HepG2 (cell line): ENCODE data around the gene USB1. TPM values are rescaled to one million over a fixed set of nuclear protein-coding genes. Genes with fewer than 3 reads are reported as not detected.

Experiments
- CC2D1A ChIP-seq: sonication (generic); formaldehyde crosslinking; IDR thresholded peaks from 2 replicates; pipeline ENCODE4 v1.8.1; 2023; ENCODE audit warnings: mild to moderate bottlenecking, missing genetic modification reagents
- GMEB2 ChIP-seq: IDR thresholded peaks from 2 replicates; pipeline ENCODE4 v1.6.1; 2016; ENCODE audit warnings: missing biosample characterization, missing genetic modification reagents, low read depth
- HDAC1 ChIP-seq: sonication (generic); formaldehyde crosslinking; IDR thresholded peaks from 2 replicates; pipeline ENCODE4 v1.5.1; 2020; ENCODE audit warnings: mild to moderate bottlenecking, missing genetic modification reagents
- IKZF1 ChIP-seq: fragments of 450-650 bp; IDR thresholded peaks from 2 replicates; pipeline ENCODE4 v1.7.1; 2016
- KLF12 ChIP-seq: sonication (generic); formaldehyde crosslinking; IDR thresholded peaks from 2 replicates; pipeline ENCODE4 v1.4.0; 2020; ENCODE audit warnings: missing genetic modification reagents, borderline replicate concordance
- MED8 ChIP-seq: sonication (generic); formaldehyde crosslinking; IDR thresholded peaks from 2 replicates; pipeline ENCODE4 v1.8.1; 2023; ENCODE audit warnings: mild to moderate bottlenecking, missing genetic modification reagents; ENCODE audit not compliant: insufficient replicate concordance
- MTA3 ChIP-seq: sonication (generic); formaldehyde crosslinking; IDR thresholded peaks from 2 replicates; pipeline ENCODE4 v1.4.0; 2020; ENCODE audit warnings: missing genetic modification reagents
- NAIF1 ChIP-seq: sonication (generic); formaldehyde crosslinking; IDR thresholded peaks from 2 replicates; pipeline ENCODE4 v1.5.0; 2020; ENCODE audit warnings: mild to moderate bottlenecking, missing genetic modification reagents, borderline replicate concordance
- RFX5 ChIP-seq: IDR thresholded peaks from 2 replicates; pipeline ENCODE4 v1.6.1; 2011; ENCODE audit warnings: low read depth, low read length, improper control_type of control experiment
- SP5 ChIP-seq: IDR thresholded peaks from 2 replicates; pipeline ENCODE4 v1.6.1; 2016; ENCODE audit warnings: low read depth, borderline replicate concordance
- ZBTB21 ChIP-seq: sonication (generic); formaldehyde crosslinking; IDR thresholded peaks from 2 replicates; pipeline ENCODE4 v1.4.0; 2020; ENCODE audit warnings: missing genetic modification reagents
- ZMYM4 ChIP-seq: sonication (generic); formaldehyde crosslinking; IDR thresholded peaks from 2 replicates; pipeline ENCODE4 v1.8.1; 2023; ENCODE audit warnings: mild to moderate bottlenecking, missing genetic modification reagents
- ZNF136 ChIP-seq: sonication (generic); formaldehyde crosslinking; IDR thresholded peaks from 2 replicates; pipeline ENCODE4 v1.8.1; 2022; ENCODE audit warnings: low read depth, mild to moderate bottlenecking, moderate library complexity, missing genetic modification reagents
- ZNF263 ChIP-seq: sonication (generic); formaldehyde crosslinking; IDR thresholded peaks from 2 replicates; pipeline ENCODE4 v1.4.0; 2020; ENCODE audit warnings: missing genetic modification reagents
- ZNF280B ChIP-seq: sonication (generic); formaldehyde crosslinking; IDR thresholded peaks from 2 replicates; pipeline ENCODE4 v1.5.0; 2020; ENCODE audit warnings: missing genetic modification reagents, mild to moderate bottlenecking, borderline replicate concordance
- ZNF414 ChIP-seq: sonication (generic); formaldehyde crosslinking; IDR thresholded peaks from 2 replicates; pipeline ENCODE4 v1.5.0; 2020; ENCODE audit warnings: missing genetic modification reagents
- ZNF576 ChIP-seq: sonication (generic); formaldehyde crosslinking; IDR thresholded peaks from 2 replicates; pipeline ENCODE4 v1.4.0; 2020; ENCODE audit warnings: mild to moderate bottlenecking, missing genetic modification reagents
- ZNF609 ChIP-seq: sonication (generic); formaldehyde crosslinking; IDR thresholded peaks from 2 replicates; pipeline ENCODE4 v1.4.0; 2020; ENCODE audit warnings: mild to moderate bottlenecking, missing genetic modification reagents, borderline replicate concordance
- ZNF615 ChIP-seq: sonication (generic); formaldehyde crosslinking; IDR thresholded peaks from 2 replicates; pipeline ENCODE4 v1.5.0; 2020; ENCODE audit warnings: mild to moderate bottlenecking, missing genetic modification reagents, borderline replicate concordance
- ZNF720 ChIP-seq: sonication (generic); formaldehyde crosslinking; IDR thresholded peaks from 2 replicates; pipeline ENCODE4 v1.4.0; 2020; ENCODE audit warnings: missing genetic modification reagents
- ZNF761 ChIP-seq: sonication (generic); formaldehyde crosslinking; conservative IDR thresholded peaks from 2 replicates; pipeline ENCODE4 v1.4.0; 2020; ENCODE audit warnings: mild to moderate bottlenecking, missing genetic modification reagents
- ZNF780A ChIP-seq: sonication (generic); formaldehyde crosslinking; IDR thresholded peaks from 2 replicates; pipeline ENCODE4 v1.8.0; 2022; ENCODE audit warnings: mild to moderate bottlenecking, missing genetic modification reagents, moderate library complexity
- ZNF839 ChIP-seq: sonication (generic); formaldehyde crosslinking; IDR thresholded peaks from 2 replicates; pipeline ENCODE4 v1.4.0; 2020; ENCODE audit warnings: missing genetic modification reagents, mild to moderate bottlenecking, borderline replicate concordance
- polyA plus RNA-seq, 8 experiments: library from polyadenylated mRNA; depleted of rRNA in 3 of 8; stranded (reverse) in 7 of 8; unstranded in 1 of 8; fragments of >200 nt; fragmentation: Illumina TruSeq in 4 of 8; extraction: Trizol in 4 of 8; gene quantifications; 2 replicates each; pipeline versions ENCODE4 v1.2.1 to v1.2.3, GENCODE V29; 2011 to 2016; ENCODE audit warnings: low read depth in 4 of 8, missing spikeins in 1 of 8, mixed read lengths in 1 of 8; ENCODE audit not compliant: insufficient read depth in 1 of 8
- total RNA-seq, 5 experiments: library from RNA; depleted of rRNA; stranded (reverse); fragments of >200 nt; fragmentation: Illumina TruSeq; extraction: Trizol; gene quantifications; 2 replicates each; pipeline ENCODE4 v1.2.3, GENCODE V29; 2016; ENCODE audit warnings: low read depth in 1 of 5

USB1 gene
- total and polyA plus RNA-seq, 2 of the 13 experiments (the other 11 are each of a cell fraction or from before 2014, with no cell fraction given) = 16.7 to 65.4 TPM

- TF ChIP-seq ZNF615 = no peak
- TF ChIP-seq MTA3 (CRISPR knock-in tag) = no peak
- no peak for TF ChIP-seq ZNF720 (CRISPR knock-in tag)
- TF ChIP-seq ZNF263 (CRISPR knock-in tag) = no peak
- TF ChIP-seq ZNF609 (CRISPR knock-in tag) = peak; percentile 22; the same call in 1 of the 2 replicates
- no peak for TF ChIP-seq RFX5
- TF ChIP-seq IKZF1 = no peak
- TF ChIP-seq HDAC1 (CRISPR knock-in tag) = no peak; the same call in 1 of the 2 replicates
- no peak for TF ChIP-seq NAIF1
- TF ChIP-seq ZNF839 (CRISPR knock-in tag) = no peak
- no peak for TF ChIP-seq ZNF761 (CRISPR knock-in tag)
- TF ChIP-seq ZNF414 = no peak
- no peak for TF ChIP-seq ZNF780A (CRISPR knock-in tag)
- TF ChIP-seq ZMYM4 = no peak
- no peak for TF ChIP-seq MED8
- TF ChIP-seq CC2D1A (CRISPR knock-in tag) = no peak
- TF ChIP-seq ZNF576 (CRISPR knock-in tag) = no peak
- TF ChIP-seq SP5 (CRISPR knock-in tag) = no peak
- TF ChIP-seq ZNF280B = no peak
- no peak for TF ChIP-seq ZNF136 (CRISPR knock-in tag)
- no peak for TF ChIP-seq ZBTB21 (CRISPR knock-in tag)
- TF ChIP-seq GMEB2 (CRISPR knock-in tag) = no peak
- TF ChIP-seq KLF12 (CRISPR knock-in tag) = no peak
Observed at GRCh38 chr16:58026139-58026704, 25.0 kb downstream of the USB1 start (continued).
